Mesendoderm (in vitro differentiated cells): Measurements from ENCODE around the gene NUTM2D.
"Not testable (repeated sequence)": the region's sequence is repeated elsewhere in the genome, so short reads cannot be mapped to it uniquely, and the experiment has no call there.

Source experiments
- DNase-seq: peaks from one replicate; pipeline ENCODE4 v3.0.0; 2013
- H2AK5ac ChIP-seq: 2 replicates; pipeline ENCODE4 v1.6.1; 2013; ENCODE audit warnings: low read length, inconsistent platforms
- H2BK120ac ChIP-seq: 2 replicates; pipeline ENCODE4 v1.6.1; 2013; ENCODE audit warnings: low read depth, mild to moderate bottlenecking, low read length, moderate library complexity, mixed read lengths
- H2BK15ac ChIP-seq: replicated peaks from 2 replicates; pipeline ENCODE4 v1.6.1; 2013; ENCODE audit warnings: low read depth, mild to moderate bottlenecking, moderate library complexity
- H2BK5ac ChIP-seq: 2 replicates; pipeline ENCODE4 v1.6.1; 2013; ENCODE audit warnings: low read length, inconsistent platforms
- H3K18ac ChIP-seq: 2 replicates; pipeline ENCODE4 v1.6.1; 2013; ENCODE audit warnings: mild to moderate bottlenecking, low read length, mixed read lengths
- H3K23ac ChIP-seq: one replicate; pipeline ENCODE4 v1.6.1; 2013; ENCODE audit warnings: low read length
- H3K27ac ChIP-seq: 2 replicates; pipeline ENCODE4 v1.5.1; 2013; ENCODE audit warnings: low read depth, mild to moderate bottlenecking, inconsistent platforms, low read length, moderate library complexity
- H3K27me3 ChIP-seq: 2 replicates; pipeline ENCODE4 v1.6.1; 2013; ENCODE audit warnings: low read length, control low read depth, mild to moderate bottlenecking, inconsistent platforms; ENCODE audit not compliant: insufficient read depth, poor library complexity
- H3K36me3 ChIP-seq: 2 replicates; pipeline ENCODE4 v1.6.1; 2013; ENCODE audit warnings: low read length, inconsistent platforms; ENCODE audit not compliant: control insufficient read depth, insufficient read depth
- H3K4ac ChIP-seq: one replicate; pipeline ENCODE4 v1.6.1; 2013; ENCODE audit warnings: low read depth, mild to moderate bottlenecking, low read length, moderate library complexity
- H3K4me1 ChIP-seq: 2 replicates; pipeline ENCODE4 v1.6.1; 2013; ENCODE audit warnings: low read depth, low read length, inconsistent platforms; ENCODE audit not compliant: control insufficient read depth
- H3K4me2 ChIP-seq: 2 replicates; pipeline ENCODE4 v1.6.1; 2013; ENCODE audit warnings: low read length
- H3K4me3 ChIP-seq: 2 replicates; pipeline ENCODE4 v1.5.1; 2013; ENCODE audit warnings: mild to moderate bottlenecking, low read length
- H3K56ac ChIP-seq: one replicate; pipeline ENCODE4 v1.6.1; 2013; ENCODE audit warnings: low read length
- H3K79me1 ChIP-seq: 2 replicates; pipeline ENCODE4 v1.6.1; 2013; ENCODE audit warnings: low read length, inconsistent platforms
- H3K79me2 ChIP-seq: 2 replicates; pipeline ENCODE4 v1.6.1; 2013; ENCODE audit warnings: mild to moderate bottlenecking, low read length; ENCODE audit not compliant: control insufficient read depth, insufficient read depth
- H3K9ac ChIP-seq: 2 replicates; pipeline ENCODE4 v1.6.1; 2013; ENCODE audit warnings: low read length, inconsistent platforms
- H4K5ac ChIP-seq: one replicate; pipeline ENCODE4 v1.6.1; 2013; ENCODE audit warnings: low read length
- H4K8ac ChIP-seq: one replicate; pipeline ENCODE4 v1.6.1; 2013; ENCODE audit warnings: low read depth, mild to moderate bottlenecking, control low read depth, low read length, moderate library complexity
- WGBS: extraction: QIAGEN DNeasy Blood & Tissue Kit; methylation state at CpG from one replicate; pipeline ENCODE4 v1.1.7; 2013; ENCODE audit warnings: low lambda C conversion rate, missing lambda C conversion rate; ENCODE audit not compliant: insufficient coverage; ENCODE audit errors: extremely low coverage; 5-methylcytosine and 5-hydroxymethylcytosine counted together

NUTM2D gene

DNA sequence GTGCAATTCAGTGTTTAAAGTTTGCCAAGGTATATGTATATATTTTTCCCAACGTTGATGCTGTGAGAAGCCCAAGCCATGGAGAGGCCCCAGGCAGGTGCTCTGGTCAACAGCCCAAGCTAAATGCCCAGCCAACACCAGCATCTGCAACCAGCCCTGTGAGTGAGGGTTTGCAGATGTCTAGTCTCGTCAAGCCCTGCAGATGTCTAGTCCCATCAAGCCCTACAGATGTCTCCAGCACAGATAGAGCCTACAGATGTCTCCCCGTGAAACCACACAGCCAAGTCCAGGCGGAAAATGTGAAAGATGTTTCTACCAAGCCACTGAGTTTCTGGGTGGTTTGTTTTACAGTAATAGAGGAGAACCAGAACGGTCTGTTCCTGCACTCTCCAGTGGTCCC is 26.7 kb downstream of the NUTM2D start:
- not testable (repeated sequence) for H3K18ac ChIP-seq, H3K27me3 ChIP-seq, H3K79me2 ChIP-seq, H2BK5ac ChIP-seq, H3K56ac ChIP-seq, H3K23ac ChIP-seq, H3K36me3 ChIP-seq, H3K79me1 ChIP-seq, H3K27ac ChIP-seq, H3K9ac ChIP-seq, H4K5ac ChIP-seq, H3K4me2 ChIP-seq, H2BK15ac ChIP-seq, H2BK120ac ChIP-seq, H2AK5ac ChIP-seq, H3K4me1 ChIP-seq, H4K8ac ChIP-seq, H3K4me3 ChIP-seq, H3K4ac ChIP-seq, DNase-seq
- no CpG with 5 or more reads among the region's 5 CpGs for WGBS

- not testable (repeated sequence) for H2BK120ac ChIP-seq, H4K5ac ChIP-seq, H2BK15ac ChIP-seq, H3K23ac ChIP-seq, H3K36me3 ChIP-seq, H3K56ac ChIP-seq, H3K79me1 ChIP-seq, H2BK5ac ChIP-seq, H3K9ac ChIP-seq, H3K4ac ChIP-seq, H4K8ac ChIP-seq, H3K4me2 ChIP-seq, H2AK5ac ChIP-seq, H3K4me1 ChIP-seq, DNase-seq, H3K27me3 ChIP-seq, H3K27ac ChIP-seq, H3K18ac ChIP-seq, H3K4me3 ChIP-seq, H3K79me2 ChIP-seq
- whole genome bisulfite sequencing = no CpG with 5 or more reads among the region's 5 CpGs
Measured at GRCh38 chr10:87385762-87386360, 28.3 kb downstream of the NUTM2D start.

DNA sequence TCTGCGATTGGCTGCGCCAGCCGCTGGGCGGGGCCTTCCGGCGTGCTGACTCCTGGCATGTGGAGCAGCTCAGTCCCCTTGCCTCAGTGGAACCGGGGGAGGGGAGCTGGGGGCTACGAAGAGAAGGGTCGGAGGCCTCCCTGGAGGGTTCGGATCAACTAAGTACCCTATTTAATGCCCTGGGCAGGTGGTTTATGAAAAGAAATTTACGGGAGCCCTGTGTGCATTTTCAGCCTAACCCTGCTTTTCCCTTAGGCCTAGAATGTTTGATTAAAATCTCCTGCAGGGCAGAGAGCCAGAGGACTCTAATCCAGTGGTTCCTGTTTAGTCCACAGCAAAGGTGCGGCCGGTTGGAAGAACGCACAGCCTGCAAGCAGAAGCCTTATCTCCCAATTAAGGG is 33.8 kb downstream of the NUTM2D start:
- H3K27ac ChIP-seq, H3K4ac ChIP-seq, H4K5ac ChIP-seq: not testable (repeated sequence)

GRCh38 chr10:87396206-87396605 is 38.7 kb downstream of the NUTM2D start:
- H3K4me2 ChIP-seq, H3K9ac ChIP-seq, H3K79me2 ChIP-seq, H2BK5ac ChIP-seq, H3K27me3 ChIP-seq, H2BK15ac ChIP-seq, H3K18ac ChIP-seq, H3K23ac ChIP-seq, H4K5ac ChIP-seq, H3K56ac ChIP-seq, H3K4ac ChIP-seq, H2BK120ac ChIP-seq, H4K8ac ChIP-seq, H2AK5ac ChIP-seq, H3K36me3 ChIP-seq, H3K27ac ChIP-seq, H3K79me1 ChIP-seq, H3K4me1 ChIP-seq, H3K4me3 ChIP-seq: not testable (repeated sequence)
- peak; percentile 61 for DNase-seq
- WGBS = no CpG with 5 or more reads among the region's 2 CpGs

More for the DNA sequence above, 33.8 kb downstream of the NUTM2D start:
- not testable (repeated sequence) for DNase-seq, H3K4me3 ChIP-seq, H3K56ac ChIP-seq, H2AK5ac ChIP-seq, H2BK15ac ChIP-seq, H2BK120ac ChIP-seq, H2BK5ac ChIP-seq, H3K79me1 ChIP-seq, H3K27me3 ChIP-seq, H3K9ac ChIP-seq, H4K8ac ChIP-seq, H3K4me1 ChIP-seq, H3K4me2 ChIP-seq, H3K36me3 ChIP-seq, H3K23ac ChIP-seq, H3K18ac ChIP-seq, H3K79me2 ChIP-seq
- WGBS = no CpG with 5 or more reads among the region's 14 CpGs

GRCh38 chr10:87398436-87398835 is 40.9 kb downstream of the NUTM2D start:
- not testable (repeated sequence) for DNase-seq, H2BK5ac ChIP-seq, H3K4me1 ChIP-seq, H4K8ac ChIP-seq, H3K79me2 ChIP-seq, H3K18ac ChIP-seq, H3K9ac ChIP-seq, H3K23ac ChIP-seq, H3K4me2 ChIP-seq, H4K5ac ChIP-seq, H3K56ac ChIP-seq, H3K4ac ChIP-seq, H3K79me1 ChIP-seq, H3K36me3 ChIP-seq, H2AK5ac ChIP-seq, H2BK15ac ChIP-seq, H3K4me3 ChIP-seq, H3K27ac ChIP-seq, H2BK120ac ChIP-seq, H3K27me3 ChIP-seq
- no CpG with 5 or more reads among the region's 2 CpGs for WGBS
